ENCODE measurements around the gene NR0B2. TPM values are rescaled to one million over a fixed set of nuclear protein-coding genes. Genes with fewer than 3 reads are reported as not detected.

The NR0B2 gene
- total and polyA plus RNA-seq, 7 donors: 0.82 TPM; not detected in 6

GRCh38 chr1:26938659-26939025 lies 24.9 kb upstream of the NR0B2 start:
- no peaks in the 10 kb centered on the region for H3K27me3 ChIP-seq
- no peak overlapping the region for H3K4me3 ChIP-seq
- H3K36me3 ChIP-seq: peaks cover 24 to 57% (median 26%) of the 10 kb centered on the region in 4 donors
- H3K4me1 ChIP-seq: no peaks in the 10 kb centered on the region
- WGBS, 2 donors: 92 to 94% methylated on average over 2 of the region's 2 CpGs
- intact Hi-C loops (cut with DNase I): no loop called here
- H3K9me3 ChIP-seq: no peaks in the 10 kb centered on the region
- DNase-seq: no peak
- no peak for TF ChIP-seq POLR2A (IDR thresholded peaks at IDR 0.05)
- no peak for TF ChIP-seq EP300 (IDR thresholded peaks at IDR 0.05)
- TF ChIP-seq CTCF (IDR thresholded peaks at IDR 0.05): no peak
- no peak for TF ChIP-seq POLR2AphosphoS5 (IDR thresholded peaks at IDR 0.05)
- no peak overlapping the region for H3K27ac ChIP-seq

- Histone ChIP-seq H3K4me3 (no peak overlapping the region), H3K27me3 (no peaks in the 10 kb centered on the region), H3K4me1 (no peaks in the 10 kb centered on the region), H3K9me3 (no peaks in the 10 kb centered on the region), H3K27ac (no peak overlapping the region), H3K36me3 (peaks cover 19 to 57% (median 20%) of the 10 kb centered on the region in 4 donors)
- TF ChIP-seq POLR2A (IDR thresholded peaks at IDR 0.05) (no peak), EP300 (IDR thresholded peaks at IDR 0.05) (no peak), POLR2AphosphoS5 (IDR thresholded peaks at IDR 0.05) (no peak), CTCF (IDR thresholded peaks at IDR 0.05) (no peak)
- WGBS, 2 donors: 95 to 96% methylated on average over 4 of the region's 4 CpGs
- no peak for DNase-seq
- intact Hi-C loops (cut with DNase I): no loop called here
These were observed 24.4 kb upstream of the NR0B2 start for GRCh38 chr1:26938004-26938658.

GRCh38 chr1:26936823-26937222 lies 23.0 kb upstream of the NR0B2 start:
- H3K27ac ChIP-seq: no peak overlapping the region
- 82 to 90% methylated on average over 6 of the region's 6 CpGs for WGBS, 2 donors
- H3K4me1 ChIP-seq: no peaks in the 10 kb centered on the region
- no peak overlapping the region for H3K4me3 ChIP-seq
- intact Hi-C loops (cut with DNase I): no loop called here
- TF ChIP-seq EP300 (IDR thresholded peaks at IDR 0.05) (no peak), CTCF (IDR thresholded peaks at IDR 0.05) (no peak), POLR2A (IDR thresholded peaks at IDR 0.05) (no peak)
- no peaks in the 10 kb centered on the region for H3K27me3 ChIP-seq
- DNase-seq: no peak
- H3K9me3 ChIP-seq: no peaks in the 10 kb centered on the region
- peaks cover 6 to 52% (median 7%) of the 10 kb centered on the region in 4 donors for H3K36me3 ChIP-seq

- 77 to 89% methylated on average over 3 of the region's 3 CpGs for WGBS, 2 donors
- intact Hi-C loops (cut with DNase I): no loop called here
- H3K9me3 ChIP-seq: no peaks in the 10 kb centered on the region
- H3K4me3 ChIP-seq: no peak overlapping the region
- no peak overlapping the region for H3K27ac ChIP-seq
- DNase-seq: no peak
- no peaks in the 10 kb centered on the region for H3K27me3 ChIP-seq
- no peaks in the 10 kb centered on the region for H3K4me1 ChIP-seq
- peaks cover 0 to 62% (median 2%) of the 10 kb centered on the region in 4 donors for H3K36me3 ChIP-seq
- TF ChIP-seq CTCF (IDR thresholded peaks at IDR 0.05) (no peak), POLR2AphosphoS5 (IDR thresholded peaks at IDR 0.05) (no peak), POLR2A (IDR thresholded peaks at IDR 0.05) (no peak), EP300 (IDR thresholded peaks at IDR 0.05) (no peak)
These were observed 18.8 kb upstream of the NR0B2 start for GRCh38 chr1:26932531-26932930.

GRCh38 chr1:26923711-26924110 lies 9.9 kb upstream of the NR0B2 start:
- Histone ChIP-seq H3K4me1 (peaks cover 0 to 23% (median 18%) of the 10 kb centered on the region in 4 donors), H3K9me3 (no peaks in the 10 kb centered on the region), H3K27me3 (no peaks in the 10 kb centered on the region), H3K36me3 (peaks cover 0 to 45% (median 22%) of the 10 kb centered on the region in 4 donors), H3K27ac (no peak overlapping the region), H3K4me3 (no peak overlapping the region)
- WGBS, 2 donors: 95% methylated on average over 3 of the region's 3 CpGs
- TF ChIP-seq EP300 (IDR thresholded peaks at IDR 0.05): no peak
- no peak for TF ChIP-seq CTCF (IDR thresholded peaks at IDR 0.05)
- TF ChIP-seq POLR2AphosphoS5 (IDR thresholded peaks at IDR 0.05): no peak
- no peak for TF ChIP-seq POLR2A (IDR thresholded peaks at IDR 0.05)
- no peak for DNase-seq
- intact Hi-C loops (cut with DNase I): no loop called here
